Measurements from ENCODE around the gene ATP8B4.

Gene ATP8B4

DNA sequence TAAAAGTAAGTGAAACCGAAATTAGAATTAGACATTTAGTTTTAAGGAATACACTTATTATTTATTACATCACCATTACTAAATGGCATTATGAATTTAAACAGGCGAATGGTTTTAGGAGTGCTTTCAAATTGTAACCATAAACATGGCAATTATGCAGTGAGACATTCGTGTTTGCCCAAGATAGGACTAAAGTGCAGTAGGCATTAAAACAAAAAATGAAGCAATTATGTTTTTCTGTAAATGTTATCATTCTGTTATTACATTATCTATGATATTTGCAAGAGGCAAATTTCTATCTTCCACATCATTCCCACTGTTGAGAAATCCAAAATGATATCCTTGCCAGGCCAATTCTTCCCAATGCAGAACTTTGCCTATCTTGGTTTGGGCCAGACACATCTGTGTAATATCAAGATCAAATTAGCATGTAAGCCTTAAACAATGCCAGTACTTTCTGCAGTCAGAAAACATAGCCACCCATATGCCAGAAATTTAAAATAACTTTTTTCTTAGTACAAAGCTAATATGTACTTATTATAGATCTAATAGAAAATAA is 156.9 kb downstream of the ATP8B4 start:
- in situ Hi-C loops (cut with HindIII; ENCODE audit: low pct_unique_long_range_greater_than_20kb, low sequenced_read_pairs), result no loop called here
- no peak for TF ChIP-seq JUND (IDR thresholded peaks at IDR 0.05; ENCODE audit: low read depth)
- DNase-seq (ENCODE audit: low read depth in 1 of 2, low spot score in 1 of 2), result no peak

DNA sequence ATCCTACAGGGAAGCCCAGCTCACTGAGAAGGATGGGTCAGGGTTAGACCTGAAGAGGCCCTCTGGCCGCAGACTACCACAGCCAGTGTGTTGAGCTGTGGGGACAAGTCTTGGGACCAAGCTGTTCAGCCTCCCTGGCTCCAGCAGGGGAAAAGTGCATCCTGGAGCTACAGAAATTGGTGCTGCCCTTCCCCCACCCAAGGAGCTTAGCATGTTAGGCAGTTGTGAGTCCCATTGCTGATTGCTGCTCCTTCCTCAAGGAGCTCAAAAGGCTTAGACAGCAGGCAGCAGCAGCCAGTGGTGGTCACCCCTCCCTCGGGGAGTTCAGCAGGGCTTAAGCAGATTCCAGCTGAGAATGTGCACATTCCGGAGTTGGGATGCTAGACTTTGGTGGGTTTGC is 165.6 kb downstream of the ATP8B4 start:
- TF ChIP-seq JUND (IDR thresholded peaks at IDR 0.05; ENCODE audit: low read depth), result no peak
- in situ Hi-C loops (cut with HindIII; ENCODE audit: low pct_unique_long_range_greater_than_20kb, low sequenced_read_pairs), result no loop called here
- DNase-seq (ENCODE audit: low read depth in 1 of 2, low spot score in 1 of 2), result no peak

DNA sequence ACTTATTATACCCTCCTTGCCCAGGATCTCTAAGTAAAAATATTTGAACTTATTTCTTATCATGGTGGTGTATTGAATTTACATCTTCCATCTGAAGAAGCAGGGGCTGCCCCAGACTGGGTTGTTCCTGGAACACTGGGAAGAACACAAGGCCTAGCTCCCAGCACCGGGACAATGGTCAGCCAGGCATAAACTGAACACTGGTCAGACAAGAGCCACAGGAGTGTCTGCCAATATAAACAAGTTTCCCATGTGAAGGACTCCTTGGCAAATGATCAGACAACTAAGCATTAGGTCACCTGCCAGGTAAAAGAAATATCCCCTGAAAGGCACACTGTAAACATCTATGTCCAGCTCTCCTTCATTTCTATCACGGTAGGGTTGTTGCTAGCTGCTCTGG is 172.4 kb downstream of the ATP8B4 start:
- DNase-seq (ENCODE audit: low read depth in 1 of 2, low spot score in 1 of 2), result peak in 1 of 2 experiments; percentile 85
- TF ChIP-seq JUND (IDR thresholded peaks at IDR 0.05; ENCODE audit: low read depth), result no peak
- in situ Hi-C loops (cut with HindIII; ENCODE audit: low pct_unique_long_range_greater_than_20kb, low sequenced_read_pairs), result no loop called here

DNA sequence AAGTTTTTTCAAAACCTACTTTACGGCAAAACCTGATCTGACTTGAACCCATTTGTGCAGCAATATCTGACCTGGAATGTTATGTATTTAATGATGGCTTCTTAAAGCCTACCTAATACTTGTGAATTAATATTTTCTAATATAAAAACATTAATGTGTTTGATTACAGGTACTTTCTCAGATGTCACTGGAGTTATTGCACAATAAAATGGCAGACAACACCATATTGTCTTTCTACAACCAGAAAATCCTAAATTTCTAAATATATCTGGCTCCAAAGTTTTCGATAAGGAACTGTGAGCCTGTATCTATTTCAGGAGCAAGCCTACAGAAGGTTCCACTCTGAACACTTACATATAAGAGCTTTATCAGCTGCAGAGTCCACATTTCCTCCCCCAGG is 184.5 kb downstream of the ATP8B4 start:
- in situ Hi-C loops (cut with HindIII; ENCODE audit: low pct_unique_long_range_greater_than_20kb, low sequenced_read_pairs), result no loop called here
- TF ChIP-seq JUND (IDR thresholded peaks at IDR 0.05; ENCODE audit: low read depth), result no peak
- DNase-seq (ENCODE audit: low read depth in 1 of 2, low spot score in 1 of 2), result no peak

DNA sequence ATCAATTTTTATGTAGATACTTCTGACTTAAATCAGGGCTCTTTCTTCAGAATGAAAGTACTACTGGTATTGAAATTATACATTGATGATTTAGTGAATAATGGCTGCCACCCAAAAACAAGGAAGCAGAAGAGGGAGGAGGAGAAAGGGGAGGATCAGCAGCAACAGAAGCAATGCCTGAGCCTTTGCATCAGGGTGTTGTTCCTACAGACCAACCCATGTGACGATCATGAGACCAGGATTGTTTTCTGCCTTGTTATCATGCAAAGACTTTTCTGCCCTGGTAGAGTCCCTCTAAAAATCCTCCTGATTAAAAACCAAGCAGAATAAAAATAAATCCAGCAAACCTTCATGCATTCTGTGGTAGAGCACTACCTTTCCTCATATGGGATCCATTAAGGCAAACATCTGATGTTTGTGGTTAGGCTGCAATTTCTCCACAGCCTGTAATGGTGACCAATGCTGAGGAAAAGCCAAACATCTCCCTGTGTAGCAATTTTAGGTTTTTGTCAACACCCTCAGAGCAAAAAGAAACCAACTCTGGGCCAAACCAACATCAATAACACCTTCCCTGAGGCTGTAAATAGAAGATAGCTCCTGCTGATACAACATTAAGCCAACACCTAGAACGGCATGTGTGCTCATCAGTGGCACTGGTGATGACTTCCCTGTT is 191.7 kb downstream of the ATP8B4 start:
- in situ Hi-C loops (cut with HindIII; ENCODE audit: low pct_unique_long_range_greater_than_20kb, low sequenced_read_pairs), result no loop called here
- TF ChIP-seq JUND (IDR thresholded peaks at IDR 0.05; ENCODE audit: low read depth), result no peak
- peak in 1 of 2 experiments; percentile 55 for DNase-seq (ENCODE audit: low read depth in 1 of 2, low spot score in 1 of 2)

DNA sequence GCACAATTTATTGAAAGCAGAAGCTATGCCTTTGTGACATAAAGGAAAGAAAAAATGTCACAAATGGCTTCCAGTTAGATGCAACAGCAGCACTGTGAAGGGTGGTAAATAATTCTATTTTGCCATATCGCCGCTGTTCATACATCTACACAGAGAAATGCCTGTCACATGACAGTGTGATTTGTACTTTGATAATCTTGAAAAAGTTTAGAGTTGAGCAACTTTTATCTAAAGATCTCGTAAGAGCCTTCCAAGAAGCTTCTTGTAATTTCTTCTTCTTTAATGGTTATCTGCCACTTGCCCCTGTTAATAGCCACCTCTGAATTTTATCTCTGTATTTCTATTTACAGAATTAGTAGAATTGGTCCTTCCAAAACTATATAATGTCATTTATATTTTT is 192.3 kb downstream of the ATP8B4 start:
- in situ Hi-C loops (cut with HindIII; ENCODE audit: low pct_unique_long_range_greater_than_20kb, low sequenced_read_pairs), result no loop called here
- DNase-seq (ENCODE audit: low read depth in 1 of 2, low spot score in 1 of 2), result no peak
- no peak for TF ChIP-seq JUND (IDR thresholded peaks at IDR 0.05; ENCODE audit: low read depth)

DNA sequence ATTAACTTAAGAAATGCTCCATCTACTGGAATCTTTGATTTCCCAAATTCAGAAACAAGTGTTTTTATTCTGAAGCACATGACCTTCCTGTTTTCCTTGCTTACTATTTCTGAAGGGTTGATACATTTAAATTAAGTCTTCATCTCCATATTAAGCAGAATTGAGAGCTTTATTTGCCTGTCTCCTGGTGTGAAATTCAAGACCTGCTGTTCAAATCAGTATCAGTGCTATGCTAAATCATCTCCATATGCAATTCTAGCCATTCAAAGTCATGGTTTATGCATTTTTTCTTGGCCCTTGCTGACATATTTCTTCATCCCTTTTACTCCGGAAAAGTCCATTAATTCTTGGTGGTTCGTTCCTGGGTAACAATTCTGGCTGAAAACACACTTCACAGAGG is 195.4 kb downstream of the ATP8B4 start:
- in situ Hi-C loops (cut with HindIII; ENCODE audit: low pct_unique_long_range_greater_than_20kb, low sequenced_read_pairs), result no loop called here
- no peak for DNase-seq (ENCODE audit: low read depth in 1 of 2, low spot score in 1 of 2)

DNA sequence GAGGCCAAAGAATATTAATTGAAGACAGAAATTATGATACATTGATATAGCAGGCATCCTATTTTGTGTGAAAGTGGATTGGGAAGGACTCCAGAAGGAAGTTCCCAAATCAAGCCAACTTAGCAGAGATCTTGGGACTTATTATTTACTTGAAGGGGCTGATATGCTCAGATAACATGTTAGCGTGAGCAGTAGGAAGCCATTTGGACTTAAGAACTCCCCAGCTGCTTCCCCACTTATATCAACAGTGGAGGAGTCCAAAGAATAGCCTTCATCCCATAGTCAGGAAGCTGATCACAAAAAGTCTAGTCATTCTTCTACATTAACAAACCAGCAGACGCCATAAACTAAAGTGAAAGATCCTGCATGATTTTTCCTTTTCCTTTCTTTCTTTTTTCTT is 200.0 kb downstream of the ATP8B4 start:
- in situ Hi-C loops (cut with HindIII; ENCODE audit: low pct_unique_long_range_greater_than_20kb, low sequenced_read_pairs), result no loop called here
- TF ChIP-seq JUND (IDR thresholded peaks at IDR 0.05; ENCODE audit: low read depth), result no peak
- no peak for DNase-seq (ENCODE audit: low read depth in 1 of 2, low spot score in 1 of 2)

More for the DNA sequence above, 195.4 kb downstream of the ATP8B4 start:
- no peak for TF ChIP-seq JUND (IDR thresholded peaks at IDR 0.05; ENCODE audit: low read depth)

DNA sequence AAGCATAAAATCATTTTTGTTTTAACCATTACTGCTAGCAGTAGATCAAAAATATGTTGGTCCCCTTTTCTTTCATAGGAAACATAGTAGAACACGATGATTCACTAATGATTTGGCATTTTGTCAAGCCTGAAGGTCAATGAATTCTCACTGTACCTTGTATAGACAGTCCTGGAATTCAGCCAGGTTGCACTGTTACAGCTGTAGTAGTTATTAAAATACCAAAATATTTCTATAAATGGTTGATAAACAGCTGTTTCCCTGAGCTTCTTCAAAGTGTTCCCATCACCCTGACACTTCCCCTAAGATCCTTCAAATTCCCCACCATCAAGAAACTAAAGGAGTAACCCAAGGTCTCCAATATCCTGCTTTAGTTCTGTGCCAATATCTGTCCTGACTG is 200.9 kb downstream of the ATP8B4 start:
- TF ChIP-seq JUND (IDR thresholded peaks at IDR 0.05; ENCODE audit: low read depth), result no peak
- DNase-seq (ENCODE audit: low read depth in 1 of 2, low spot score in 1 of 2), result no peak
- in situ Hi-C loops (cut with HindIII; ENCODE audit: low pct_unique_long_range_greater_than_20kb, low sequenced_read_pairs), result no loop called here

DNA sequence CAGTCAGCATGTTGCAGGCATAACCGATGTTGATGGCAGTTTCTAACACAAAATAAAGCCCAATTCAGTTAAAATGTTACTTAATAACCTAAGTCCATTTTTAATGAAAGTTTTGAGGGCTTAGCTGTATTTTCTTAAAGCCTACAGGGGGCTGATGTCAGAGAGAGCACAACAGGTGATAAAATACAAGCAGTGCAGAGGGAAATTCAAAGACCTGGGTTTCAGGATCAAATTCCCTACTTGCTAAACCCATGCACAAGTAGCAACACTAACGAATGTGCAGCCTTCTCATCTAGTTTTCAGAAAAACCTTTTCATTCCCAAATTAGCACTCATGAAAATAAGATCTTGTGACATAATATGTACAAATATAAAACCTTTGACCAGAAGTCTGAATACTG is 202.0 kb downstream of the ATP8B4 start:
- in situ Hi-C loops (cut with HindIII; ENCODE audit: low pct_unique_long_range_greater_than_20kb, low sequenced_read_pairs), result no loop called here
- no peak for TF ChIP-seq JUND (IDR thresholded peaks at IDR 0.05; ENCODE audit: low read depth)
- DNase-seq (ENCODE audit: low read depth in 1 of 2, low spot score in 1 of 2), result no peak

DNA sequence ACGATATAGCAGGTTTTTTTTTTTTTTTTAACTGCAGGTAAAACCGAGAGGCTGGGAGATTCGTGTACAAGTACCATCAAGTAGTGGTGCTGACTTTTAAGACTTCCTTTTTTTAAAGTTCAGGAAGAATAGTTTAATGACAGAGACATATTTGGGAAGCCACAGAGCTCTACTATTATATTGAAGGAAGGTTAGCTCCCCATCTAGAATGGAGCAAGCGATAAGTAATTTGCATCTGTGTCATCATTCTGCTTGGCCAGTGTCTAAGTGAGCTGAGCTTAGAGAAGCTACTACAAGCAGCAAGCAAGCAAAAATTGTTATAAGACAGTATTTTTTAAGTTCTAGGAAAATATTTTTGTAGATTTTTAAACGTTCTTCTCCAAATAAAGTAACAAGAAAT is 203.2 kb downstream of the ATP8B4 start:
- no peak for TF ChIP-seq JUND (IDR thresholded peaks at IDR 0.05; ENCODE audit: low read depth)
- in situ Hi-C loops (cut with HindIII; ENCODE audit: low pct_unique_long_range_greater_than_20kb, low sequenced_read_pairs), result no loop called here
- DNase-seq (ENCODE audit: low read depth in 1 of 2, low spot score in 1 of 2), result no peak

DNA sequence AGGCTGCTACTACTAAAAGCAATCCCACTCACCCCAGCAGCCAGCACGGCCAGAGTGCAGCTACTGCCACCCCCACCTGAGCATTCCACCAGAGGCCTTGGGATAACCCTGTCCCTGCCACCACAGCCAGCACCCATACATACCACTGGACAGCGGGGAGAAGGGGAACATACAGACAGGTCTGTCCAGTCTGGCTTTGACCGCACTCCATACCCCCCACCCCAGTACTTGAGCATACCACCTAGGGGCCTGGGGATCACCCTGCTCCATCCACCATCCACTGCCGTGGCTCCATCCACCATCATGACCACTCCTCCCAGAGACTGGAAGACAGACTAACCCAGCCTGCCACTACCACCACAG is 210.1 kb downstream of the ATP8B4 start:
- in situ Hi-C loops (cut with HindIII; ENCODE audit: low pct_unique_long_range_greater_than_20kb, low sequenced_read_pairs), result no loop called here
- TF ChIP-seq JUND (IDR thresholded peaks at IDR 0.05; ENCODE audit: low read depth), result no peak
- DNase-seq (ENCODE audit: low read depth in 1 of 2, low spot score in 1 of 2), result no peak

DNA sequence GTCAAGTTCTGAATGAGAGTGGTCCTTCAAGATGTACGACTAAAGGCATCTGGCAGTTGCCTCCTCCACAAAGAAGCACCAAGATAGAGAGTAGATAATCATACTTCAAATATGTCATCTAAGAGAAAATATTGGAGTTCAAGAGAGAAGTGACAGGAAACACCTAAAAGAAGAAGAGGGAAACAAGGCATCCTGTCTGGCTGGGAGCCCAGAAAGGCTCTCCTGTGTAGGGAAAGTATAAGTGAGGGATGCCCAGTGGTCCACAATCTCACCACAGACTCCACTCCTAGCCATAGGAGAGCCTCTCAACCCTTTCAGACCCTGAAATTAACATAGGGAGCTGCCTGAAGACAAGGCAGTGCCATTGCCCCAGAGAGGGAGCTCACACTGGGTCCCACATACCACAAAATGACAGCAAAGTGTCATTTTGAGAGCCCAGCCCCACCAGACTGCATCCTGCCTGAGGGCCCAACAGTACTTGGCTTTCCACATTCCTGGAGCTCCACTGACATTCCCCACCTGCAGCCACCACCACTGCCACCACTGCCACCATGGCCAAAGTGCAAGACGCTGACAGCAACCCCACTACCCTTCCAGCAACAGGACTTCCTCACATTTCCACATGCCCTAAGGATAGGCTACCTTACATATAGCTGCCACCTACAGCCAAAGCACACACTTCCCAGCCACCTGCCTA is 210.6 kb downstream of the ATP8B4 start:
- DNase-seq (ENCODE audit: low read depth in 1 of 2, low spot score in 1 of 2), result no peak
- TF ChIP-seq JUND (IDR thresholded peaks at IDR 0.05; ENCODE audit: low read depth), result no peak
- in situ Hi-C loops (cut with HindIII; ENCODE audit: low pct_unique_long_range_greater_than_20kb, low sequenced_read_pairs), result no loop called here

All from T47D (cell line).